GDM1 (cell line): ENCODE measurements around the gene GLIS1.

Experiments used
- DNase-seq: peaks from one replicate; lab custom pipeline; 2025; lab: John Stamatoyannopoulos, UW

Gene GLIS1

GRCh38 chr1:53548031-53548491 is 190.9 kb downstream of the GLIS1 start:
- no peak for DNase-seq

- no peak for DNase-seq
These were observed 191.7 kb downstream of the GLIS1 start for GRCh38 chr1:53547231-53547790.

DNA sequence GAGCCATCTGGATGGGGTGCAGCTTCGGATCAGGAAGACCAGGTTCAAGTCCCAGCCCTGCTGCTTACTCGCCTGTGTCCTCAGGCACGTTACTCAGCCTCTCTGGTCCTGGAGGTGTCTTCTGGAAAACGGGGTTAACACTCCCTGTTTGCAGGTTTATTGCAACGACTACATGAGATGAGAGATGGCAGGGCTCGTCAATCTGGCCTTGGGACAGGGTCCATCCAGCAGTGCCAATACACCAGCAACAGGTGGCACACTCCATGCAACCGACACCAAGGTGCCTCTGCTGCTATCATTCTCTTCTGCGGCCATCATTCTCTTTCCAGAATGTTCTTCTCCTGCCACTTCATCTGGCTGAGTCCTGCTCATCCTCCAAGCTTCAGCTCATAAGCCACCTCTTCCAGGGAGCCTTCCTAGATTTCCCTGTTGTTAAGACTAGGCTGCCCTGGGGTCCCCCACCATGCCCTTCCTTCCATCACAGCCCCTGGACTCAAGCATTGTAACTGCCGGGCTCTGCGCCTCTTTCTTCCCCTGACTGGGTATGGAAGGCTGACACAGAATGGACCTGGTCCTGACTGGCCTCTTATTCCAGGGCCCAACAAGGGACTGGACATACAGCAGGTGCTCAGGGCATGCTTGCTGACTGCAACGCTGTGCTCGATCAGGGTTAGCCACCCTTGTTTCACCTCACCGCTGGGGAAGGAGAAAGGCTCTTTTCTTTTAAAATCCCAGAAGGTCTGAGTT is 192.4 kb downstream of the GLIS1 start:
- no peak for DNase-seq

DNA sequence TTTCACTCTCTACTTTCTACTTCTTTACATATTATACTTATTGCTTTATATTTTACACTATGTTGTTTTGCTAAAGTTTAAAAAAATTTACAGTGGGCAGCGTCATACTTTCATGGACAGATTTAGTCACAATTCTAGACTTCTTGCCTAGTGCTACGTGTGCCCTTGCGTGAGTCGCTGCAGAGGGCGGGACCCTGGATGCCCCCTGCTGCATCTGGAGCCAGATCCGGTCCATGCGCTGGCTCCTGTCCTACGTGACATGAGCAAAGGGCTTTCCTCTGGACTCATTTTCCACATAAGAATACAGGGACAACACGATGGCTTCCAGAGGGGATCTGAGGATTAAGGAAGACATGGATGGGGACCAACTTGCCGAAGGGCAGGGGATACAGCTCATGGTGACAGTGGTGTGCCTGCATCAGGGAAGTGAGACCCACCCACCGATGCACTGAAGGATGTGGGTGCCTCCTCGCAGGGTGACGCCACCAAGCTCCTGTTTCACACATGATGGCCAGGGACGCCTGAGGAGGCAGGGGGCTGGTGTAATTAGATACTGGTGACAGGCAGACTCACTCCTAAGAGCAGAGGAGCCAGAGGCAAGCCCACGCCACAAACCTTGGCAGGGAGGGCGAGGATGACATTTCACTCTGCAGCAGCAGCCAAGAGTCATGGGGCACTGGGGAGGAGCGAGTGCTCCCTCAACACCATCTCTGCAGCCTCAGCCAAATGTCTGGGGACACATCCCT is 193.1 kb downstream of the GLIS1 start:
- DNase-seq, result no peak

DNA sequence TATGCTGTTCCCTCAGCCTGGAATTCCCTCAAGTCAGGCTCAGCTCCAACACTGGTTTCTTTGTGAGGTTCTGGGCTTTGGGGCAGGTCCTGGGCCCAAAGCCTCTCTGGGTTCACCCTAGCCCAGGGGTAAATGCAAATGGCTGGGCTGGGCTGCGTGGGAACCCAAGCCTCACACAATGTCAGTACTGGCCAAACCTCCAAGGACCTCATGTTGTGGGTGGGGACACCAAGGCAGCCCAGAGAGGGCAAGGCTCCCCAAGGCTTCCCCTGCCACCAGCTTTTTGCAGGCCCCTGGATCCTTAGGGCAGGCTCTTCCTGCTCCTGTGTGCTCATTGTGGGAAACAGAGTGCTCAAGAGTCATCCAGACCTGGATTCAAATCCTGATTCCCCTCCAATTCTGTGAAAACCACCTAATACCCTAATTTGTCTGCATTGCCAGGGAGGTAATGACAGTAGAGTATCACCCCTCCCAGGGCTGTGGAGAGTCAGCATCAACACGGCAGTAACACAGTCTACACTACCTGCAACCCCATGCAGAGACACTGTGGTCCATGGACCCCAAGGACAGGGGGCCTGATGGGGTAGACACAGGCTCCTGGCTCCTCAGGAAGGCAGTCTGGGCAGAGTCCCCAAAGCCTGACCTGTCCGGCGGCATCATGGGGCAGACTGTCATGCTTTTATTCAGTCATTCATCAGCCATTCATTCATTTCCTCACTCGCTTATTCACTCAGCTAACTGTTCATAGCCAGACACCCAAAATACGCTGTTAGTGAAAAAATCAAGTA is 194.0 kb downstream of the GLIS1 start:
- no peak for DNase-seq

DNA sequence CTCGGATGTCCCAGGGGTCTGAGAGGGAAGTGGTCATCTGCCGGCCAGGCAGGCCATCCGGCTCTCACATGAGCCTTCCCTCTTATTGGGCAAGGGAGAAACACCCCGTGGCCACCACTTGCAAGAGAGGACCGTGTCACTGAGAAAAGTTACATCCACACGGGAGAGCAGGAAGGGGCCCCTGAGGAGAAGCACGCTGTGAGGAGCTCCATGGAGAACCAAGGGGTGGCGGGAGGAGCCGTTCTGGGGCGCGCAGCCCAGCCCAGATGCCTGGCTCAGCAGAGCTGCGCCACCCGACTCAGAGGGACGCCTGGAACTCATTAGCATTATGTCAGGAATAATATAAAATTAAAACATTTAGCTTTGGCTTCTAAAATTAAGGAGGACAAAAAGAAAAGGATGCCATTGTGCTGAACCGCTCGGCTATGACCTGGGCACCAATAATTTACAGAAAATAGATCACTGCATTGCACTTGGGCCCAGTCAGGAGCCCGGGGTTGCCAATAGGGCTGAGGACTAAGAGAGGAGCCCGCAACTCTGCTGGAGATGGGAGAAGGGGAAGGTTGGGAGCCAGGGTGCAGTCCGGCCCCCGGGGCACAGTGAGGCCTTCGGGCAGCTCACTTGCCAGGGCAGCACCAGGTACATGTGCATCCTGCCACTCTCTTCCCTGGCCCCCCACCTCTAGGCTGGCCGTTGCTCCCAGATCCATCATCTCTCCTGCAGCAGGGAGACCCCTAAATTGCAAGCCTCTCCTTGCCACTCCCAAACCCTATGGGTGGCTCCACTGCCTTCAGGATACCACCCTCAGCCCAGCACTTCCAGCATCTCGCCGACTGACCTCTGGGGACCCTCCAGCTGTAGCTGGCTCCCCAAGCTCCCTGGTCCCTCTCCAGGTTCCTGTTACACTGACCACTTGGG is 194.9 kb downstream of the GLIS1 start:
- DNase-seq, result no peak

DNA sequence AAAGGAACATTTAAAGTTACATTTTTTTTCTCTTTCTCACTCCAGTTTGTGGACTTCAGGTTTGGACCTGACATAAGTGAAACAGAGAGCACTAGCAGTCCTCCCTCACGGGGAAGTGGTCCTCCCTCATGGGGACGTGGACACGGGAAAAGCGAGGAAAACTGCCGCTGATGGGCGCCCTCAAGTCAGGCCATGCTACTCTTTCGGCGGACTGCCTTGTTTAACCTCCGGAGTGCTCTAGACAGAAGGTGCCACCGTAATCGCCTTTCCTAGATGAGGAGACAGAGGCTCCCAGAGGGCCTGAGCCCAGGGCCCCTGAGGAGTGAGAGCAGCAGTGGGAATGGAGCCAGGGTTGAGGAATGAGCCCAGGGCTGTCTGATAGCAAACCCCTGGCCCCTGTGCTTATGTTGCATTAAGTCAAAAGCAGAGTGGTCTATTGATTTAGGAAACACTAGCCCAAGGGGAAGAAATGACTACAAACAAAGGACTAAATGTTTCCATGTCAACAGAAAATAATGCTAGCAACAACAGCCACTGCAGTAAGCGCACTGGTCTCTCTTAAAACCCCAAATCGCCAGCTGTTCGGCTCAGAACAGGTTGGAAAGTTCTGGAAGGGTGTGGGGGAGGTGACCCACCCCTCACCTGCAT is 195.7 kb downstream of the GLIS1 start:
- DNase-seq, result no peak

DNA sequence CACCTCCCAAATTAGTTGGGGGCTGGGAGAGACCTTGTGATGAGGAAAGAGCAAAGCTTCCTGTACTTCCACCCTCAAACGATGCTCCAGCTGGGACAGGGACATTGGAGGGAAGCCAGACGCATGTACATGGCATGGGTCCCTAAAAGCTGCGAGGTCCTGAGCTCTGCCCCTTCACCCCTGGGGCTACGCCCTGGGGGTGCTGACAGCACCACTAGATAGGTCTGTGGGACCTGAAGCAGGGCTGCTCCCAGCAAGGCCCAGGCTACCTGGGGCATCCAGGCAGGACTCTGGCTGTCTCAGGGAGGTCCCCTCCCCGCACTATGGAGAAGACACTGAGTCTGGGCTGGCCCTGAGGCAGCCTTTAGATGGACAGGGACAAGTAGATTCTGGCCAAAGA is 196.4 kb downstream of the GLIS1 start:
- no peak for DNase-seq

GRCh38 chr1:53541761-53542550 is 197.0 kb downstream of the GLIS1 start:
- DNase-seq, result no peak

- DNase-seq, result no peak
These were observed 197.7 kb downstream of the GLIS1 start for GRCh38 chr1:53541263-53541625.

DNA sequence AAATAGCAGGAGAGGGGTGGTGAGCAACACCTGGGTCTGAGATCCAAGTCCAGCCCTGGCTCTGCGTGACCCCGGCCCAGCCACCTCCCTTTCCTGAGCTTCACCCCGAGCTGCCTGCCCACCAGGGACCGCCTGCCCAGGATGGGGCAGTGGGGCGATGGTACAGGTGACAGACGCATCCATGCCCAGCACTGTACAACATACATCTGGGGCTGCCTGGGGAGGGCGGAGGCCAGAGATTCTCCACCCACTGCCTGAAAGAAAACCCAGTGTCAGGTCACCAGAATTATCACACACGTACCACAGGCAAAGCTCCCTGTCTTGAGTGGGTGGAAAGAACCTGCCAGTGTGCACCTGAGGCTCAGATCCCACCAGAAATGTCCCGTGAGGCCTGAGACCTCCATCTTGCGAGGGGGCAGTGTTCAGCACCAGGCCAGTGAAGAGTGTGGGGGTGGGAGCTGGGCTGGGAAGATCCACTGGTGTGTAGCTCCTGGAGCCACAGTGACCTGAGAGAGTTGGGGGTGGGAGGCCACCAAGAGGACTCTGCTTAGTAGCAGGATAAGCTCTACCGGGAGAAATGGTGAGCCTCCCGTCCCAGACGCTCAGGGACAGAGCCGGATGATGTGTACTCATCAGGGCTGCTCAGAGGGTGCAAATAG is 198.2 kb downstream of the GLIS1 start:
- no peak for DNase-seq

GRCh38 chr1:53539711-53540603 is 199.0 kb downstream of the GLIS1 start:
- no peak for DNase-seq

DNA sequence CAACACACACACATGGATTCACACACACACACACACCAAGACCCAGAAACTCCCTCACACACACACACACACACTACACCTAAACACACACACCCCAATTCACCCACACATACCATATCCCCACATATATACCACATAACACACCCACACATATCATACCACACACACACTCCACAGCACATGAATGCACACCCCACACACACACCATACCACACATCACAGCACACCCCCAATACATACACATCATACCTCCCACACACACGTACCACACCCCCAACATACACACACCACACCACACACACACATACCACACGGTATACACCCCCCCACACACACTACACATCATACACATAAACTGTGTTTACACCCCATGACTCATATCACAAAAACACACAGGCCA is 199.7 kb downstream of the GLIS1 start:
- no peak for DNase-seq

- no peak for DNase-seq
These were observed 202.4 kb downstream of the GLIS1 start for GRCh38 chr1:53536606-53537005.

- no peak for DNase-seq
These were observed 203.1 kb downstream of the GLIS1 start for GRCh38 chr1:53535846-53536245.

GRCh38 chr1:53535226-53535625 is 203.7 kb downstream of the GLIS1 start:
- DNase-seq, result no peak

- DNase-seq, result no peak
These were observed 206.1 kb downstream of the GLIS1 start for GRCh38 chr1:53532912-53533311.

GRCh38 chr1:53532377-53532776 is 206.6 kb downstream of the GLIS1 start:
- no peak for DNase-seq
